ENCODE results near the gene GFER. TPM values are rescaled to one million over a fixed set of nuclear protein-coding genes. Genes with fewer than 3 reads are reported as not detected.
A peak's percentile ranks its signal among the peaks of the same experiment; 100 is the strongest.

Gene GFER
- total and polyA plus RNA-seq, 2 experiments from 2014 or later: 46.9 to 53.5 TPM

- H3K36me3 ChIP-seq: peaks cover 21% of the 10 kb centered on the region
- peak within 1 kb of the TSS; percentile 93 for H3K4me3 ChIP-seq
- no peak for TF ChIP-seq CTCF (IDR thresholded peaks at IDR 0.05; ENCODE audit: low read depth, low read length)
- H3K27ac ChIP-seq: peak within 1 kb of the TSS; percentile 95
- H3K4me1 ChIP-seq (ENCODE audit: low read depth): peaks cover 12% of the 10 kb centered on the region
- H3K9me3 ChIP-seq (ENCODE audit: low read depth): no peaks in the 10 kb centered on the region
- peak; percentile 99 to 100 for DNase-seq (ENCODE audit: low read depth in 1 of 2, low spot score in 1 of 2)
- no peaks in the 10 kb centered on the region for H3K27me3 ChIP-seq
Observed at GRCh38 chr16:1964506-1965395, 19.2 kb upstream of the GFER start, which contains the start of gene RPS2. Gene RPS2 (minus strand): TSS chr16:1964826. CDS start chr16:1964625, 201 bp downstream.

GRCh38 chr16:1965396-1966001 is 18.5 kb upstream of the GFER start:
- TF ChIP-seq CTCF (IDR thresholded peaks at IDR 0.05; ENCODE audit: low read depth, low read length): no peak
- DNase-seq (ENCODE audit: low read depth in 1 of 2, low spot score in 1 of 2): no peak
- Histone ChIP-seq H3K27ac (peak overlapping the region; percentile 95), H3K36me3 (peaks cover 21% of the 10 kb centered on the region), H3K4me3 (peak overlapping the region; percentile 93), H3K4me1 (ENCODE audit: low read depth) (peaks cover 10% of the 10 kb centered on the region), H3K9me3 (ENCODE audit: low read depth) (no peaks in the 10 kb centered on the region), H3K27me3 (no peaks in the 10 kb centered on the region)

- Histone ChIP-seq H3K4me1 (ENCODE audit: low read depth) (peaks cover 8% of the 10 kb centered on the region), H3K27ac (no peak within 1 kb of the TSS), H3K36me3 (peaks cover 16% of the 10 kb centered on the region), H3K27me3 (no peaks in the 10 kb centered on the region), H3K9me3 (ENCODE audit: low read depth) (no peaks in the 10 kb centered on the region), H3K4me3 (peak within 1 kb of the TSS; percentile 93)
- no peak for DNase-seq (ENCODE audit: low read depth in 1 of 2, low spot score in 1 of 2)
- no peak for TF ChIP-seq CTCF (IDR thresholded peaks at IDR 0.05; ENCODE audit: low read depth, low read length)
Observed at GRCh38 chr16:1966460-1966859, 17.5 kb upstream of the GFER start, which contains the start of gene RNF151. Gene RNF151 (plus strand): TSS chr16:1966856. CDS start chr16:1966882, 26 bp downstream.

GRCh38 chr16:1968146-1968953 is 15.6 kb upstream of the GFER start:
- Histone ChIP-seq H3K4me3 (no peak overlapping the region), H3K36me3 (no peaks in the 10 kb centered on the region), H3K9me3 (ENCODE audit: low read depth) (no peaks in the 10 kb centered on the region), H3K4me1 (ENCODE audit: low read depth) (peaks cover 13% of the 10 kb centered on the region), H3K27me3 (no peaks in the 10 kb centered on the region), H3K27ac (no peak overlapping the region)
- no peak for TF ChIP-seq CTCF (IDR thresholded peaks at IDR 0.05; ENCODE audit: low read depth, low read length)
- no peak for DNase-seq (ENCODE audit: low read depth in 1 of 2, low spot score in 1 of 2)

- peak; percentile 93 to 97 for DNase-seq (ENCODE audit: low read depth in 1 of 2, low spot score in 1 of 2)
- H3K4me1 ChIP-seq (ENCODE audit: low read depth): peaks cover 5% of the 10 kb centered on the region
Observed at GRCh38 chr16:1971796-1972489, 12.1 kb upstream of the GFER start, which contains the start of gene TBL3. Gene TBL3 (plus strand): TSS chr16:1972053. CDS start chr16:1972165, 112 bp downstream.

More at GRCh38 chr16:1971796-1972489, 12.1 kb upstream of the GFER start, which contains the start of gene TBL3:
- no peak for TF ChIP-seq CTCF (IDR thresholded peaks at IDR 0.05; ENCODE audit: low read depth, low read length)
- Histone ChIP-seq H3K36me3 (peaks cover 11% of the 10 kb centered on the region), H3K27ac (peak within 1 kb of the TSS; percentile 70), H3K4me3 (peak within 1 kb of the TSS; percentile 78), H3K9me3 (ENCODE audit: low read depth) (no peaks in the 10 kb centered on the region), H3K27me3 (no peaks in the 10 kb centered on the region)

All from cardiac muscle cell (in vitro differentiated cells and primary cell).